Kidney tubule cell (primary cell): ENCODE data around the gene PCDHB11.
"Not testable (repeated sequence)": the region's sequence is repeated elsewhere in the genome, so short reads cannot be mapped to it uniquely, and the experiment has no call there.

Experiments used
- DNase-seq: peaks from one replicate; pipeline ENCODE4 v3.0.0-alpha.2; 2018; ENCODE audit warnings: low spot score

The PCDHB11 gene

GRCh38 chr5:141186897-141187512, 12.4 kb upstream of the PCDHB11 start, which contains the start of gene PCDHB9:
Gene PCDHB9 (plus strand): TSS chr5:141187161. CDS start chr5:141187319, 158 bp downstream.
- peak; percentile 18 for DNase-seq

GRCh38 chr5:141188682-141189081, 10.7 kb upstream of the PCDHB11 start:
- DNase-seq = not testable (repeated sequence)

- not testable (repeated sequence) for DNase-seq
These were observed 10.3 kb upstream of the PCDHB11 start for GRCh38 chr5:141189131-141189530.

DNA sequence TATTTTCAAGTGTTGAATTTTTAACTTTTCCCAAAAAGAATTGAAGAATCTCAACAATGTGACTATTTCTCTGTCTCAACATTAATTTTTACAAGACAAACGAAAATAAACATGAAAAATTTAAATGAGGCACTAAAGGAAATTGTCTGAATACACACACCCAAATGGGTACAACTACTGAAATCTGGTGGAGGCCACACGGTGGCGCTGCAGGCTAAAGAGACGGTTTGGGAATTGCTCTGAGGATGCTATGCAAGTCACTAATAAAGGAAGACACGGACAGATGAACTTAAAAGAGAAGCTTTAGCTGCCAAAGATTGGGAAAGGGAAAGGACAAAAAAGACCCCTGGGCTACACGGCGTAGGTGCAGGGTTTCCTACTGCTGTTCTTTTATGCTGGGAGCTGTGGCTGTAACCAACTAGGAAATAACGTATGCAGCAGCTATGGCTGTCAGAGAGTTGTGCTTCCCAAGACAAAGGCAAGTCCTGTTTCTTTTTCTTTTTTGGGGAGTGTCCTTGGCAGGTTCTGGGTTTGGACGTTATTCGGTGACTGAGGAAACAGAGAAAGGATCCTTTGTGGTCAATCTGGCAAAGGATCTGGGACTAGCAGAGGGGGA, 7.2 kb upstream of the PCDHB11 start, which contains the start of gene PCDHB10:
Gene PCDHB10 (plus strand): TSS at position 244 of the 616 bp plus-strand sequence. CDS start 200 bp downstream, at position 444.
- peak; percentile 31 for DNase-seq

GRCh38 chr5:141194332-141194731, 5.1 kb upstream of the PCDHB11 start:
- DNase-seq = not testable (repeated sequence)

DNA sequence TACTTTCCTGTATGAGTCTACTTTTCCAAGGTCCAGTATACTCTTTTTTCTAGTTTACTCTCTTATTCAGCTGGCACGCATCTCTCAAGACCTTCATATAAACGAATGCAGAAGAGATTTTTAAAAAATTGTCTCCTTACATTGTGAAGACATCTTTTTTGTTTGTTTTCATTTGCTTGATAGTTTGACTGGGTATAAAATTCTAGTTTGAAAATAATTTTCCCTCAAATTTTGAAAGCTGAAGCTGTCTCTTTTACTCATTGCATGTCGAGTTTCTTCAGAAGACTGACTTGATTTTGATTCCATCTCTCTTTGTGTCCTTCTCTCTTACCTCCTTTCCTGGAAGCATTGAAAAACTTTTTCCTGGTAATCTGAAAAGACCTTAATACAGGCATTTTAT, 3.1 kb upstream of the PCDHB11 start:
- DNase-seq = no peak

GRCh38 chr5:141201126-141201525, 1.7 kb downstream of the PCDHB11 start:
- DNase-seq = not testable (repeated sequence)

- not testable (repeated sequence) for DNase-seq
These were observed 2.2 kb downstream of the PCDHB11 start for GRCh38 chr5:141201646-141202045.

- no peak for DNase-seq
These were observed 9.1 kb downstream of the PCDHB11 start, which contains the start of gene PCDHB12 for GRCh38 chr5:141208478-141208877. Gene PCDHB12 (plus strand): TSS chr5:141208719. CDS start chr5:141208908, 189 bp downstream.

GRCh38 chr5:141210281-141210680, 10.9 kb downstream of the PCDHB11 start:
- not testable (repeated sequence) for DNase-seq

- not testable (repeated sequence) for DNase-seq
These were observed 11.4 kb downstream of the PCDHB11 start for GRCh38 chr5:141210849-141211248.

GRCh38 chr5:141213656-141214339, 14.4 kb downstream of the PCDHB11 start, which contains the start of gene PCDHB13:
Gene PCDHB13 (plus strand): TSS chr5:141213919. CDS start chr5:141214124, 205 bp downstream.
- DNase-seq = peak; percentile 31

- DNase-seq = not testable (repeated sequence)
These were observed 15.2 kb downstream of the PCDHB11 start for GRCh38 chr5:141214583-141214982.

DNA sequence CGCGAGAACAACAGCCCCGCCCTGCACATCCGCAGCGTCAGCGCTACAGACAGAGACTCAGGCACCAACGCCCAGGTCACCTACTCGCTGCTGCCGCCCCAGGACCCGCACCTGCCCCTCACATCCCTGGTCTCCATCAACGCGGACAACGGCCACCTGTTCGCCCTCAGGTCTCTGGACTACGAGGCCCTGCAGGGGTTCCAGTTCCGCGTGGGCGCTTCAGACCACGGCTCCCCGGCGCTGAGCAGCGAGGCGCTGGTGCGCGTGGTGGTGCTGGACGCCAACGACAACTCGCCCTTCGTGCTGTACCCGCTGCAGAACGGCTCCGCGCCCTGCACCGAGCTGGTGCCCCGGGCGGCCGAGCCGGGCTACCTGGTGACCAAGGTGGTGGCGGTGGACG, 16.1 kb downstream of the PCDHB11 start:
- not testable (repeated sequence) for DNase-seq

DNA sequence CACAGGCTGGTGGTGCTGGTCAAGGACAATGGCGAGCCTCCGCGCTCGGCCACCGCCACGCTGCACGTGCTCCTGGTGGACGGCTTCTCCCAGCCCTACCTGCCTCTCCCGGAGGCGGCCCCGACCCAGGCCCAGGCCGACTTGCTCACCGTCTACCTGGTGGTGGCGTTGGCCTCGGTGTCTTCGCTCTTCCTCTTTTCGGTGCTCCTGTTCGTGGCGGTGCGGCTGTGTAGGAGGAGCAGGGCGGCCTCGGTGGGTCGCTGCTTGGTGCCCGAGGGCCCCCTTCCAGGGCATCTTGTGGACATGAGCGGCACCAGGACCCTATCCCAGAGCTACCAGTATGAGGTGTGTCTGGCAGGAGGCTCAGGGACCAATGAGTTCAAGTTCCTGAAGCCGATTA, 16.6 kb downstream of the PCDHB11 start:
- DNase-seq = not testable (repeated sequence)

DNA sequence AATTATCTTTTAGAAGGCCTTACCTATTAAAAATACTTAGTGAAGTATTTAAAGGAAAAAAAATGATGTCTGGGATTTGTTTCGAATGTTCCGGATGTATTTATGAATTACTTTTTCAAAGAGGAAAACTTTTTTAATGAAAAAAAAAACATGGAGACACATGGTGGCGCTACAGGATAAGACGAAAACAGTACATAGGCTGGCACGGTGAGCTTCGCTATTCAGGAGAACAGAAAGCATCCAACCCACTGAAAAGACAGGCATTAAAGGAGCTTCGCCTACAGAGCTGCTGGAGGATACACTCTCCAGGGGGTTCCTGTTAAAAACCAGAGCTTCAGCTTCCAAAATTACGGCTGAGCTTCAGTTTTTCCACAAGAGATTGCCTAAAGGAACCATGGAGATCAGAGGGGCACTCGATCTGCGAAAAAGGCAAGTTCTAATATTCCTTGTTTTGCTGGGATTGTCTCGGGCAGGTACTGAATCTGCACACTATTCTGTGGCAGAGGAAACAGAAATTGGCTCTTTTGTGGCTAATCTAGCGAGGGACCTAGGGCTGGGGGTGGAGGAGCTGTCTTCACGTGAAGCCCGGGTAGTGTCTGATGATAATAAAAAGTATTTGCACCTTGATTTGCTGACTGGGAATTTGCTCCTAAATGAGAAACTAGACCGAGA, 23.8 kb downstream of the PCDHB11 start, which contains the start of gene PCDHB14:
Gene PCDHB14 (plus strand): TSS at position 232 of the 672 bp plus-strand sequence. CDS start 163 bp downstream, at position 395.
- peak; percentile 34 for DNase-seq

DNA sequence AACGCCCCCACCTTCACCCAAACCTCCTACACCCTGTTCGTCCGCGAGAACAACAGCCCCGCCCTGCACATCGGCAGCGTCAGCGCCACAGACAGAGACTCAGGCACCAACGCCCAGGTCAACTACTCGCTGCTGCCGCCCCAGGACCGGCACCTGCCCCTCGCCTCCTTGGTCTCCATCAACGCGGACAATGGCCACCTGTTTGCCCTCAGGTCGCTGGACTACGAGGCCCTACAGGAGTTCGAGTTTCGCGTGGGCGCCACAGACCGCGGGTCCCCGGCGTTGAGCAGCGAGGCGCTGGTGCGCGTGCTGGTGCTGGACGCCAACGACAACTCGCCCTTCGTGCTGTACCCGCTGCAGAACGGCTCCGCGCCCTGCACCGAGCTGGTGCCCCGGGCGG, 25.4 kb downstream of the PCDHB11 start:
- DNase-seq = not testable (repeated sequence)

GRCh38 chr5:141225421-141225820, 26.0 kb downstream of the PCDHB11 start:
- DNase-seq = not testable (repeated sequence)

DNA sequence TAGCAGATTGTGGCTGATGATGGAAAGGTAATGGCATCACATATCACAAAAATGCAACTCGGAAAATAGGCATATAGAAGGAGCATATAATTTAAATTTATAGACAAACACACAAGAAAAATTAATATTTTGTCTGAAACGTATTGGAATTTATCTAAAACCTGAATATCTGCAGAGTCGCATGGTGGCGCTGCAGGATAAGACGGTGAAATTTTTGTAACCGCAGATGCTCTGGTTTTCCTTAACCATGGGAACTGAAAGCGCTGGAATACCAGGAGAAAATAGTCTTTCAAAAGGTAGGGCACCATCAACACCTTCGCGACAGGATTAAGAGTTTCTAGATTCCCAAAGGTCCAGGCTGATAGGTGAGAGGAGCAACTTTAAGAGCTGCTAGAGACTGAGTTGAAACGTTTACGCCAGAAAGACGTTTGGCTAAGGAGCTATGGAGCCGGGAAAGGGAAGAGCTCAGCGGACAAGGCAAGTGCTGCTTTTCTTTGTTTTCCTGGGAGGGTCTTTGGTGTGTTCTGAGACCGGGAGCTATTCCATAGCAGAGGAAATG, 34.8 kb downstream of the PCDHB11 start:
- DNase-seq = no peak

GRCh38 chr5:141235922-141236321, 36.5 kb downstream of the PCDHB11 start:
- DNase-seq = not testable (repeated sequence)

DNA sequence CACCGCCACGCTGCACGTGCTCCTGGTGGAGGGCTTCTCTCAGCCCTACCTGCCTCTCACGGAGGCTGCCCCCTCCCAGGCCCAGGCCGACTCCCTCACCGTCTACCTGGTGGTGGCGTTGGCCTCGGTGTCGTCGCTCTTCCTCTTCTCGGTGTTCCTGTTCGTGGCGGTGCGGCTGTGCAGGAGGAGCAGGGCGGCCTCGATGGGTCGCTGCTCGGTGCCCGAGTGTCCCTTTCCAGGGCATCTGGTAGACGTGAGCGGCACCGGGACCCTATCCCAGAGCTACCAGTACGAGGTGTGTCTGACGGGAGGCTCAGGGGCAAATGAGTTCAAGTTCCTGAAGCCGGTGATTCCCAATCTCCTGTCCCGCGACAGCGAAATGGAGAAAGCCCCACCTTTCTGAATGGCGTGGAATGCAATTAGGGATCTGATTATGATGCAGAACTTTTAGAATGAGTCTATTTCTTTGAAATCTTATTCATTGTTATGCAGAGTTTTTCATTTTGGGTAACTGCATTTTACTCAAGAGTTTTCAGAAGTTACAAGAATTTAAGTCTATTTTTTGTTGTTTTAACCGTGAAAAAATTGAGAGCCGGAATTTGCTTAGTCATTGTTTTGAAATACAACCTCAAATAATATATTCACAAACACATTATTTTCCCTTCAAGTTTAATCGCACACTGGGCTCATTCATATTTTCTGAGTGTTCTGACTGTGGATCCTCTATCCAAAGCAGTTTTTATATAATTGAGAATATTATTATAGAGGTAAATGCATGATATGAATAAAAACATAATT, 37.3 kb downstream of the PCDHB11 start:
- DNase-seq = no peak
